GM21529 (cell line): ENCODE data around the gene PCBP3.
"Not testable (repeated sequence)": the region's sequence is repeated elsewhere in the genome, so short reads cannot be mapped to it uniquely, and the experiment has no call there.

Source experiments
- ATAC-seq: cut with Tn5 transposase; IDR thresholded peaks from one replicate; pipeline ENCODE4 v1.9.1; 2021; ENCODE audit not compliant: unreplicated experiment

PCBP3 gene

GRCh38 chr21:45870421-45870820, 226.9 kb downstream of the PCBP3 start:
- no peak for ATAC-seq

- ATAC-seq = no peak
These were observed 227.5 kb downstream of the PCBP3 start for GRCh38 chr21:45870851-45871615.

GRCh38 chr21:45871616-45872236, 228.2 kb downstream of the PCBP3 start:
- no peak for ATAC-seq

- no peak for ATAC-seq
These were observed 228.9 kb downstream of the PCBP3 start for GRCh38 chr21:45872471-45872870.

- no peak for ATAC-seq
These were observed 229.4 kb downstream of the PCBP3 start for GRCh38 chr21:45872902-45873301.

GRCh38 chr21:45873418-45873817, 229.9 kb downstream of the PCBP3 start:
- ATAC-seq = no peak

GRCh38 chr21:45873866-45874265, 230.3 kb downstream of the PCBP3 start:
- ATAC-seq = no peak

- no peak for ATAC-seq
These were observed 231.3 kb downstream of the PCBP3 start for GRCh38 chr21:45874716-45875415.

- no peak for ATAC-seq
These were observed 231.9 kb downstream of the PCBP3 start for GRCh38 chr21:45875416-45875760.

GRCh38 chr21:45875881-45876280, 232.4 kb downstream of the PCBP3 start:
- no peak for ATAC-seq

- no peak for ATAC-seq
These were observed 233.1 kb downstream of the PCBP3 start for GRCh38 chr21:45876381-45877170.

- ATAC-seq = no peak
These were observed 233.6 kb downstream of the PCBP3 start for GRCh38 chr21:45877171-45877438.

GRCh38 chr21:45877821-45878469, 234.4 kb downstream of the PCBP3 start:
- ATAC-seq = no peak

- no peak for ATAC-seq
These were observed 236.9 kb downstream of the PCBP3 start for GRCh38 chr21:45880097-45881068.

GRCh38 chr21:45882645-45883044, 239.1 kb downstream of the PCBP3 start:
- ATAC-seq = no peak

- ATAC-seq = no peak
These were observed 239.6 kb downstream of the PCBP3 start for GRCh38 chr21:45883090-45883489.

- ATAC-seq = no peak
These were observed 242.0 kb downstream of the PCBP3 start for GRCh38 chr21:45885597-45885929.

GRCh38 chr21:45885930-45886601, 242.5 kb downstream of the PCBP3 start:
- not testable (repeated sequence) for ATAC-seq

GRCh38 chr21:45886610-45887026, 243.1 kb downstream of the PCBP3 start:
- ATAC-seq = no peak
